Prostate gland (tissue), 1 donor: ENCODE results near the gene VWA1.

ENCODE experiments used
- POLR2A ChIP-seq: fragments of 450-650 bp; IDR thresholded peaks from one replicate; pipeline ENCODE4 v1.6.1; 2016; ENCODE audit warnings: antibody characterized with exemption, mild to moderate bottlenecking
- POLR2AphosphoS5 ChIP-seq: sonication (generic); formaldehyde crosslinking; IDR thresholded peaks from one replicate; pipeline ENCODE4 v1.6.1; 2017; ENCODE audit warnings: antibody characterized with exemption

GRCh38 chr1:1455366-1455884 lies 19.9 kb downstream of the VWA1 start:
- no peak for TF ChIP-seq POLR2AphosphoS5
- no peak for TF ChIP-seq POLR2A
